Measurements from ENCODE around the gene SLC35F1.

The SLC35F1 gene

DNA sequence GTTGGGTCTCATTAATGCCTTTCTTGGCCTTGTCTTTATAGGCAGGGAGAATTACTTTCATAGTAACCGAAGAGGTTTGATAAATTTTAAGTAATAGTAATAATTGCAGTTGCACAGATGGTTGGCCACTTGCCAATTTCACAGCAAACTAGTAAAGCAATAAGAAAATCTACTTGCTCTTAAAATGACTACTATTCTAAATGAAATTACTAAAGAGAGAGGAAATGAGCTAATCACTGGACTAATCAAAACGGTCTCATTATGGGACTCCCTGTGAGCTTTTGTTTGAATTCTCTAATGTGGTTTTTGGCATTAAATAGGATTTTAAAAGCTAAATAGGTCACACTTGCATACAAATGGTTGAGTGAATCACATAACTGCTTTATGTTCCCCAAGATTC is 413.6 kb downstream of the SLC35F1 start:
- no peak overlapping the region for H3K4me3 ChIP-seq (ENCODE audit: insufficient read depth, low read depth, low read length)
- WGBS, 2 experiments: 94 to 96% methylated on average over 2 of the region's 2 CpGs
- H3K9me3 ChIP-seq (ENCODE audit: control insufficient read depth, low read length): no peaks in the 10 kb centered on the region
- H3K27ac ChIP-seq (ENCODE audit: insufficient read depth, low read depth, low read length, poor library complexity, severe bottlenecking): no peak overlapping the region
- no peaks in the 10 kb centered on the region for H3K27me3 ChIP-seq (ENCODE audit: control insufficient read depth, insufficient read depth, low read length, poor library complexity, severe bottlenecking)
- H3K36me3 ChIP-seq (ENCODE audit: control insufficient read depth, insufficient read depth, low read length): no peaks in the 10 kb centered on the region
- no peaks in the 10 kb centered on the region for H3K4me1 ChIP-seq (ENCODE audit: control insufficient read depth, insufficient read depth, low read length)

DNA sequence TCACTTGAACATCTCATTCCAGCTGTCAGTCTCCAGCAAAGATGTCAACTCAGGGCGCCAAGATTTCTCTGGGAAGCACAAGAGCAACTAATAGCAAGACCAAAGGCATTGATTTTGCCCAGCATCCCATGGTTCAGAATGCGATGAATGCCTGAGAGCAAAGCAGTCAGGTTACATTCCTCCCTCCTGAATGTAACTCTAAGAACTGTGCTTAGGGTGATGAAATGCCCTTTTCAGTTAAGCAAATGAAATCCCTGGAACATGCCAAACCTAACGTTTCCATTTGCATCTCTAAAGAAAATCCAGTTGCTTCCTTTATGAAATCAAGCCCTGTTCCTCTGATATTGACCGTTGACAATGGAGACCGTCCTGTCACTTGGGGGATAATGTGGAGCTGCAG is 417.1 kb downstream of the SLC35F1 start:
- Histone ChIP-seq H3K9me3 (ENCODE audit: control insufficient read depth, low read length) (no peaks in the 10 kb centered on the region), H3K4me3 (ENCODE audit: insufficient read depth, low read depth, low read length) (no peak overlapping the region), H3K36me3 (ENCODE audit: control insufficient read depth, insufficient read depth, low read length) (no peaks in the 10 kb centered on the region), H3K27ac (ENCODE audit: insufficient read depth, low read depth, low read length, poor library complexity, severe bottlenecking) (no peak overlapping the region), H3K4me1 (ENCODE audit: control insufficient read depth, insufficient read depth, low read length) (no peaks in the 10 kb centered on the region), H3K27me3 (ENCODE audit: control insufficient read depth, insufficient read depth, low read length, poor library complexity, severe bottlenecking) (no peaks in the 10 kb centered on the region)
- 76 to 77% methylated on average over 5 of the region's 5 CpGs for WGBS, 2 experiments

DNA sequence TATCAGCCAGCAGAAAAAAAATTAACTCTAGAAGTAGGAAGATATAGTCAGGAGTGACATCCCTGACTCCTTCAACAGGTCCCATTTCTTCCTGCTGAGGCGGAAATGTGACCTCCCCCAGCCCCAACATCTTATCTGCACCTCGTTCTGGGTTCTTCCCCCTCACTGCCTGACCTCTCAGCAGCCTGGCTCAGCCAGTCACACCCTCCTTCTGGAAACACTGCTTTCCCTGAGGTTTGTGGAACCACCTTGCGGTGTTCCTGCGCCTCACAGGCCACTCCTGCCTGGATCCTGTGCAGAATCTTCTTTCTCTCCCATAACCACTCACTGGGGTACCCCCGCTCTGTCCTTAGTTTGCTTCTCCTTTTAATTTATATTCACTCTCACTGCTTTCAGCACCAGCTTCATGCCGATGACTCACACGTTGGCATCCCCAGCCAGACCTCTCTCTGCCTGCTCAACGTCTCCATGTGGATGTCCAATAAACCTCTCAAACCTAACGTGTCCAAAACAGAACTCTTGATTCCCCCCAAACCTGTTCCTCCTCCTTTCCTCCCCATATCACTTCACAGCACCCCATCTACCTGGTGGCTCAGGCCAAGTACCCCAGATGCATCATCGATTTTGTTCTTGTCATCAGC is 418.3 kb downstream of the SLC35F1 start:
- H3K9me3 ChIP-seq (ENCODE audit: control insufficient read depth, low read length): no peaks in the 10 kb centered on the region
- no peak overlapping the region for H3K27ac ChIP-seq (ENCODE audit: insufficient read depth, low read depth, low read length, poor library complexity, severe bottlenecking)
- 89 to 91% methylated on average over 10 of the region's 10 CpGs for WGBS, 2 experiments

DNA sequence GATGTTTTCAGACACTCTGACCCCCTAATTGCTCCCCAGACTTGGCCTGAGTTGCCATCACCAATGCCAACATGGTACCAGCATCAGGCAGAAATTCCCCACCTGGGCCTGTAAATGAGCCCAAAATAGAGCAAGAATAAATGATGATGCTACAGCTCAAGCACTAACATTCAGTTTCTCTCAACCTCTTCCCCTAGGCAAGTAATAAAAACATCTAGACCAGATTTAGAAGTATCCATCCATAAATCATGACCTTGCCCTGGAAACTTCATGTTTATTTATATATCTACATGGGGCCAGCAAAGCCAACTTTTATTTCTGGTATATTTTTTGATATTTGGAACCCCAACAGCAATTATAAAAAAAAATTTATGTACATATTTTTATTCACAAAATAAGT is 419.6 kb downstream of the SLC35F1 start:
- no peaks in the 10 kb centered on the region for H3K9me3 ChIP-seq (ENCODE audit: control insufficient read depth, low read length)
- no peaks in the 10 kb centered on the region for H3K27me3 ChIP-seq (ENCODE audit: control insufficient read depth, insufficient read depth, low read length, poor library complexity, severe bottlenecking)
- no peaks in the 10 kb centered on the region for H3K36me3 ChIP-seq (ENCODE audit: control insufficient read depth, insufficient read depth, low read length)
- H3K4me3 ChIP-seq (ENCODE audit: insufficient read depth, low read depth, low read length): no peak overlapping the region
- no peak overlapping the region for H3K27ac ChIP-seq (ENCODE audit: insufficient read depth, low read depth, low read length, poor library complexity, severe bottlenecking)
- no peaks in the 10 kb centered on the region for H3K4me1 ChIP-seq (ENCODE audit: control insufficient read depth, insufficient read depth, low read length)

More for the DNA sequence above, 418.3 kb downstream of the SLC35F1 start:
- Histone ChIP-seq H3K36me3 (ENCODE audit: control insufficient read depth, insufficient read depth, low read length) (no peaks in the 10 kb centered on the region), H3K27me3 (ENCODE audit: control insufficient read depth, insufficient read depth, low read length, poor library complexity, severe bottlenecking) (no peaks in the 10 kb centered on the region), H3K4me3 (ENCODE audit: insufficient read depth, low read depth, low read length) (no peak overlapping the region), H3K4me1 (ENCODE audit: control insufficient read depth, insufficient read depth, low read length) (no peaks in the 10 kb centered on the region)

DNA sequence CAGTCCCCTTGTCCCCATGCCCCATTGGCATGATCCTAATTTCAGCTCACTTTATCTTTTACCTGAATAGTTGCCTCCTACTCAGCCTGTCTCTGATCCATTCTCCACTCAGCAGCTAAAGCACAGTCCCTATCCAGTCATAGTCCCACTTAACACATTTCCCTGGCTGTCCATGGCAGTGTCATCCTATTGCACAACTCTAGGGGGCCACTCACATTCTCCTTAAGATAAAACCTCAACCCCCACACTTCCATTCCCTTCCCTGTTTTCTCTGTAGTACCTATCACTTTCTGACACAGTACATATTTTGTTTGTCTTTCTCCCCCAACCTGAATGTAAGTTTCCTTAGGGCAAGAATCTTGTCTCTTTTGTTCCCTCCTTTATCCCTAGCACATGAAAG is 420.2 kb downstream of the SLC35F1 start:
- no peaks in the 10 kb centered on the region for H3K9me3 ChIP-seq (ENCODE audit: control insufficient read depth, low read length)
- H3K27ac ChIP-seq (ENCODE audit: insufficient read depth, low read depth, low read length, poor library complexity, severe bottlenecking): no peak overlapping the region
- H3K4me3 ChIP-seq (ENCODE audit: insufficient read depth, low read depth, low read length): no peak overlapping the region
- no peaks in the 10 kb centered on the region for H3K4me1 ChIP-seq (ENCODE audit: control insufficient read depth, insufficient read depth, low read length)
- H3K36me3 ChIP-seq (ENCODE audit: control insufficient read depth, insufficient read depth, low read length): no peaks in the 10 kb centered on the region
- no peaks in the 10 kb centered on the region for H3K27me3 ChIP-seq (ENCODE audit: control insufficient read depth, insufficient read depth, low read length, poor library complexity, severe bottlenecking)

DNA sequence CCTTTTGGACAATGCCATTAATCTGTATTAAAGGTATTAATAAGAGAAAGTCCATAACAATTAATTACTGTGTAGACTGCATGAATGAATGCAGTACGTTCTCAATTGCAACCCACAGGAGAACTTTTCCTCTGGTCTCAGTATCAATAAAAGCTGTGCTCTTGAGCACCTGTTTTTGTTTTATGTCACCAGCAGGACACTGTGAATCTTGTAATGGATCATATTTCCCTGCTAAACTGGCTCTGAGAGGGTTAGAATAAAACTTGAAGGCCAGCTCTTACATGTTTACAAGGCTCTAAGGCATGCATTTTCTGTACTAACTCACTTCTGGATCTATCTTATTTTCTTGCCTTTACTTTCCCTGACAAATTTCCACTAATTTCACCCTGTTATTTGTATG is 426.7 kb downstream of the SLC35F1 start:
- Histone ChIP-seq H3K9me3 (ENCODE audit: control insufficient read depth, low read length) (no peaks in the 10 kb centered on the region), H3K4me3 (ENCODE audit: insufficient read depth, low read depth, low read length) (no peak overlapping the region), H3K27me3 (ENCODE audit: control insufficient read depth, insufficient read depth, low read length, poor library complexity, severe bottlenecking) (no peaks in the 10 kb centered on the region), H3K4me1 (ENCODE audit: control insufficient read depth, insufficient read depth, low read length) (no peaks in the 10 kb centered on the region), H3K27ac (ENCODE audit: insufficient read depth, low read depth, low read length, poor library complexity, severe bottlenecking) (no peak overlapping the region), H3K36me3 (ENCODE audit: control insufficient read depth, insufficient read depth, low read length) (no peaks in the 10 kb centered on the region)
- 93 to 100% methylated on average over 1 of the region's 1 CpG for WGBS, 2 experiments

DNA sequence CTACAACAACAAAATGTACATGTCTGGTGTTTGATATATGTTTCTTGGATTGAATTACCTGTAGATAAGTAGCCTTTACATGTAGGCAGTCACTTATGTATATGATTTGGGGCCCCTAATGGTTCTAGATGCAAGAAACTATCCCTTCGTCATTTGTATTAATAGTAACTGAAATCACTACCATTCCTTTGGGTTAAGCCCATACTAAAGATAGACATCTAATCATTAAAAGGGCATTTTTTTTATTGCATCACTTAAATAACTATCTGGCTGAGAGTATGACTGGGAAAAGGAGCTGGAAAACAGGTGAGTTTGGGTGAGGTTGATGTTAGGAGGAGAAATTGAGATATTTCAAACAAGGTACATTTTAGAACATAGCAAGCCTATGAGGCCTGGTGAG is 427.6 kb downstream of the SLC35F1 start:
- no peak overlapping the region for H3K4me3 ChIP-seq (ENCODE audit: insufficient read depth, low read depth, low read length)
- H3K9me3 ChIP-seq (ENCODE audit: control insufficient read depth, low read length): no peaks in the 10 kb centered on the region
- H3K27me3 ChIP-seq (ENCODE audit: control insufficient read depth, insufficient read depth, low read length, poor library complexity, severe bottlenecking): no peaks in the 10 kb centered on the region
- no peaks in the 10 kb centered on the region for H3K36me3 ChIP-seq (ENCODE audit: control insufficient read depth, insufficient read depth, low read length)
- 92% methylated on average over 1 of the region's 1 CpG; no CpG with 5 or more reads in 1 of the 2 experiments for WGBS, 2 experiments
- no peak overlapping the region for H3K27ac ChIP-seq (ENCODE audit: insufficient read depth, low read depth, low read length, poor library complexity, severe bottlenecking)
- no peaks in the 10 kb centered on the region for H3K4me1 ChIP-seq (ENCODE audit: control insufficient read depth, insufficient read depth, low read length)

DNA sequence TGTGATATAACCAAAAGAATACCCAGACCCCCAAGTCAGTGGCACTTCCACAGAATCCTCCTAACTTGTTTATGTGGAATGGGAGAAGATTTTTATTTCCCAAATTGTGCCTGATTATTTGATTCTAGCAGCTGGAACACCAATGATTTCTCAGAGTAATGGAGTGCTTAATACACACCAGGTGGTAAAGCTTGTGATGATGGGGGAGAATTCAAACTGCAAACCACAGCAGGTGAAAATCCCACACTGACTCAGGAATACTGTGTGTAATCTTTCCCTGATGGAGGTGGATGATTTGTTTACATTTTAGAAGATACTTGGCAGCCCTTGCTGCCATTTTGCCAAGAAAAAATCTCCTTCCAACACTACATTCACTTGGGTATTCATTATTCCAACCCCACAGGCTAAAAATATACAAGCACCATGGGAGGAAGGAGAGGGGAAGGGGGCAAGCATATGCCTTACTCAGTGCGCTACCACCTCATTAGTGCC is 428.3 kb downstream of the SLC35F1 start:
- no peak overlapping the region for H3K27ac ChIP-seq (ENCODE audit: insufficient read depth, low read depth, low read length, poor library complexity, severe bottlenecking)
- H3K36me3 ChIP-seq (ENCODE audit: control insufficient read depth, insufficient read depth, low read length): no peaks in the 10 kb centered on the region
- H3K9me3 ChIP-seq (ENCODE audit: control insufficient read depth, low read length): no peaks in the 10 kb centered on the region
- H3K4me3 ChIP-seq (ENCODE audit: insufficient read depth, low read depth, low read length): no peak overlapping the region
- H3K27me3 ChIP-seq (ENCODE audit: control insufficient read depth, insufficient read depth, low read length, poor library complexity, severe bottlenecking): no peaks in the 10 kb centered on the region
- H3K4me1 ChIP-seq (ENCODE audit: control insufficient read depth, insufficient read depth, low read length): no peaks in the 10 kb centered on the region
- WGBS, 2 experiments: 41 to 50% methylated on average over 1 of the region's 1 CpG

DNA sequence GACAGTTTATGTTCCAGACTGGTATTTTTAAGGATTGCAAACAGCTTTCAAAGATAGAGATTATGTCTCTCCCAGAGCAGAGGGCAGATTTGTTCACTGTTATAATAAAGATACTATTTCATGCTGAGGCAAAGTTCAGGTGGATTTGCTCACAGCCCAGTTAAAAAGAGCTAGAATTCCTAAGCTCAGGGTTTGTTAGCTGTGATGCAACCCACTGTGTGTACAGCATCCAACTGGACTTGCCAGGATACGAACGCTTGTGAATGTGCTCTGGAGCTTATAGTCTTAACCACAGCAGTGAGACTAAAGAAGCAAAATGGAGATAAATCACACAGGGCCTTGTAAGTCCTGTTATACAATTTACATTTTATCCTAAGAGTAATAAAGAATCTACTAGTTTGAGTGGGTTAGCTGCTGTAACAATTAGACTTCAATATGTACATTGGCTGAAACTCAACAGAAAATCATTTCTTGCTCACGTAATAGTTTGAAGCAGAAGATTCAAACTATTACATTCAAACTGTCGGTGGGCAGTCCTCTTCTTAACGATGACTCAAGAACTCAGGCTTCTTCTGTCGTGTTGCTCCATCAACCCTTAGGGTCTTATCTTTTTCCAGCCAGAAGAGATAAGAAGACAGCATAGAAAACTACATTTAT is 437.1 kb downstream of the SLC35F1 start:
- no peaks in the 10 kb centered on the region for H3K9me3 ChIP-seq (ENCODE audit: control insufficient read depth, low read length)
- WGBS, 2 experiments: 84 to 91% methylated on average over 6 of the region's 6 CpGs

DNA sequence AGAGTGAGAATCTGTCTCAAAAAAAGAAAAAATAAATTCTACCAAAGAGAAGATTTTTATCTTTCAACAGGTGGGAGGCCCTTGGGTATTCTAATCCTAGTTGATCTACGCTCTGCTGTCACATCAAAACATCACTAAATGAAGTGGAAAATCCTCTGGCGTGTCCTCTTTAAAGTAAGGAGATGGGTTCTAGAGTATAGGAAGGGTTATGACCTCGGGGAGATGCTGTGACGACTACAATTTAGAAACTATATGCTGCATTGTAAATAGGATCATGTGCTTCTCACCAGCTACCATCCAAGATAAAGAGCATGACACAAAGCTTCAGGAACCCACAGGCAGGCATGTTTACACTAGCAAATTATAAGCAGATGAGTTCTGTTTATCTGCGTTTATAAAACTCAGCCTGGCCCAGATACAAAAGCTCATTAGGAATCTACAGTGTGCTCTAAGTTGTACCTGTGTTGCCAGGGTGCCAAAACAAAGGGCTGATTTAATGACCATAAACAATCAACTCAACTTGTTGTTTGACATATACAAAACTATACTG is 443.9 kb downstream of the SLC35F1 start:
- H3K27ac ChIP-seq (ENCODE audit: insufficient read depth, low read depth, low read length, poor library complexity, severe bottlenecking): no peak overlapping the region
- H3K4me3 ChIP-seq (ENCODE audit: insufficient read depth, low read depth, low read length): no peak overlapping the region
- no peaks in the 10 kb centered on the region for H3K9me3 ChIP-seq (ENCODE audit: control insufficient read depth, low read length)
- no peaks in the 10 kb centered on the region for H3K4me1 ChIP-seq (ENCODE audit: control insufficient read depth, insufficient read depth, low read length)
- H3K27me3 ChIP-seq (ENCODE audit: control insufficient read depth, insufficient read depth, low read length, poor library complexity, severe bottlenecking): no peaks in the 10 kb centered on the region
- H3K36me3 ChIP-seq (ENCODE audit: control insufficient read depth, insufficient read depth, low read length): no peaks in the 10 kb centered on the region
- WGBS, 2 experiments: 94 to 97% methylated on average over 3 to 5 of the region's 5 CpGs

More for the DNA sequence above, 437.1 kb downstream of the SLC35F1 start:
- H3K27ac ChIP-seq (ENCODE audit: insufficient read depth, low read depth, low read length, poor library complexity, severe bottlenecking): no peak overlapping the region
- no peak overlapping the region for H3K4me3 ChIP-seq (ENCODE audit: insufficient read depth, low read depth, low read length)
- H3K27me3 ChIP-seq (ENCODE audit: control insufficient read depth, insufficient read depth, low read length, poor library complexity, severe bottlenecking): no peaks in the 10 kb centered on the region
- no peaks in the 10 kb centered on the region for H3K4me1 ChIP-seq (ENCODE audit: control insufficient read depth, insufficient read depth, low read length)
- H3K36me3 ChIP-seq (ENCODE audit: control insufficient read depth, insufficient read depth, low read length): no peaks in the 10 kb centered on the region
